NCI-H2081 treated with DMSO at 0.1 percent for 48 hours (cell line): Measurements from ENCODE around the gene MAX.
"Not testable (repeated sequence)": the region's sequence is repeated elsewhere in the genome, so short reads cannot be mapped to it uniquely, and the experiment has no call there.

Experiments used
- DNase-seq: peaks from one replicate; lab custom pipeline; 2025; lab: John Stamatoyannopoulos, UW

Gene MAX

GRCh38 chr14:65104791-65105190 lies 2.5 kb upstream of the MAX start:
- DNase-seq: no peak

- DNase-seq: no peak
Observed at GRCh38 chr14:65103150-65103760, 938 bp upstream of the MAX start.

GRCh38 chr14:65101631-65102440 lies 481 bp downstream of the MAX start:
- no peak for DNase-seq

GRCh38 chr14:65100922-65101541 lies 1.3 kb downstream of the MAX start:
- DNase-seq: no peak

- DNase-seq: no peak
Observed at GRCh38 chr14:65098586-65098985, 3.7 kb downstream of the MAX start.

- no peak for DNase-seq
Observed at GRCh38 chr14:65096323-65097089, 5.8 kb downstream of the MAX start.

- no peak for DNase-seq
Observed at GRCh38 chr14:65095633-65096205, 6.6 kb downstream of the MAX start.

GRCh38 chr14:65092349-65092748 lies 10.0 kb downstream of the MAX start:
- no peak for DNase-seq

- not testable (repeated sequence) for DNase-seq
Observed at GRCh38 chr14:65087835-65088234, 14.5 kb downstream of the MAX start.

GRCh38 chr14:65086686-65087085 lies 15.6 kb downstream of the MAX start:
- not testable (repeated sequence) for DNase-seq

GRCh38 chr14:65084554-65085505 lies 17.5 kb downstream of the MAX start:
- no peak for DNase-seq

GRCh38 chr14:65082930-65083329 lies 19.4 kb downstream of the MAX start:
- DNase-seq: no peak

GRCh38 chr14:65080960-65081747 lies 21.2 kb downstream of the MAX start:
- no peak for DNase-seq

GRCh38 chr14:65079768-65080167 lies 22.5 kb downstream of the MAX start:
- DNase-seq: no peak

GRCh38 chr14:65079201-65079600 lies 23.1 kb downstream of the MAX start:
- no peak for DNase-seq

GRCh38 chr14:65077318-65077717 lies 25.0 kb downstream of the MAX start:
- no peak for DNase-seq

GRCh38 chr14:65075628-65076325 lies 26.5 kb downstream of the MAX start:
- no peak for DNase-seq

- no peak for DNase-seq
Observed at GRCh38 chr14:65074449-65075150, 27.7 kb downstream of the MAX start.
